GM12801 (cell line): ENCODE measurements around the gene S1PR5.

Experiments
- CTCF ChIP-seq: IDR thresholded peaks from one replicate; pipeline ENCODE4 v1.5.1; 2011; ENCODE audit warnings: control low read depth; ENCODE audit not compliant: insufficient read length; ENCODE audit errors: extremely low read depth

Gene S1PR5

DNA sequence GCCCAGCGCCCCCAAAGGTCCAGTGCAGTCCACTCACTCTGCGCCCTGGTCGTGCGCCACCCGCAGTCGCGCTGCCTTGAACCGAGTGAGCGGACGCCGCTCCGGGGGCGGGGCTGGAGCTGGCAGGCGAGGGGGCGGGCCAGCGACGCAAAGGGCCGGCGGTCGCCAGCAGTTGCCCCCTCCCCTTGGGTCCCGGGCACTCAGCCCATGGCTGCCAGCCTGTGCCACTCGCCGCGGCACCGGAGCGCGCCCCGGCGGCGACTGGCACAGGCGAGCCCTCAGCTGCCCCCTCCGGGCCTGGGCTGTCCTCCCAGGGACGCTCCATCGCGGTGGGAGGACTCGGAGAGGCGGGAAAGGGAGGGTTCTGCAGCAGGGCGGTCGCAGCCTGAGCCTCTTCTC is at the start of gene S1PR5:
Gene S1PR5 (minus strand): TSS at position 87 of the 399 bp plus-strand sequence. CDS start 2,436 bp downstream, outside the sequence.
- TF ChIP-seq CTCF, result no peak

GRCh38 chr19:10566658-10567410 is 49.6 kb upstream of the S1PR5 start:
- no peak for TF ChIP-seq CTCF

GRCh38 chr19:10566408-10566657 is 49.1 kb upstream of the S1PR5 start:
- no peak for TF ChIP-seq CTCF

GRCh38 chr19:10565567-10566407 is 48.5 kb upstream of the S1PR5 start, which contains the start of gene KRI1:
KRI1 (minus strand) TSS chr19:10566010; CDS start chr19:10565999, 11 bp downstream.
- TF ChIP-seq CTCF, result no peak

GRCh38 chr19:10565028-10565566 is 47.9 kb upstream of the S1PR5 start:
- no peak for TF ChIP-seq CTCF

- TF ChIP-seq CTCF, result no peak
Observed at GRCh38 chr19:10562609-10563008, 45.4 kb upstream of the S1PR5 start.

- TF ChIP-seq CTCF, result no peak
Observed at GRCh38 chr19:10560154-10560553, 42.9 kb upstream of the S1PR5 start.
